MM.1S (cell line): ENCODE measurements around the gene DHX29.

Experiments
- CTCF ChIP-seq: fragments of 300-600 bp; sonication (generic); IDR thresholded peaks from 2 replicates; pipeline ENCODE4 v1.5.1; 2016; ENCODE audit warnings: antibody characterized with exemption, low read length, mixed read lengths
- EZH2phosphoT487 ChIP-seq: fragments of 300-600 bp; sonication (generic); IDR thresholded peaks from 2 replicates; pipeline ENCODE4 v1.6.1; 2018; ENCODE audit warnings: antibody characterized with exemption, low read length

GRCh38 chr5:55344392-55344992, 37.0 kb upstream of the DHX29 start:
- peak; percentile 74 for TF ChIP-seq CTCF
- TF ChIP-seq EZH2phosphoT487 = no peak
